ENCODE measurements around the gene TET3. TPM values are rescaled to one million over a fixed set of nuclear protein-coding genes. Genes with fewer than 3 reads are reported as not detected.

Gene TET3
- total RNA-seq, 4 donors from 2014 or later, result 52.8 to 54.8 (median 54.1) TPM

DNA sequence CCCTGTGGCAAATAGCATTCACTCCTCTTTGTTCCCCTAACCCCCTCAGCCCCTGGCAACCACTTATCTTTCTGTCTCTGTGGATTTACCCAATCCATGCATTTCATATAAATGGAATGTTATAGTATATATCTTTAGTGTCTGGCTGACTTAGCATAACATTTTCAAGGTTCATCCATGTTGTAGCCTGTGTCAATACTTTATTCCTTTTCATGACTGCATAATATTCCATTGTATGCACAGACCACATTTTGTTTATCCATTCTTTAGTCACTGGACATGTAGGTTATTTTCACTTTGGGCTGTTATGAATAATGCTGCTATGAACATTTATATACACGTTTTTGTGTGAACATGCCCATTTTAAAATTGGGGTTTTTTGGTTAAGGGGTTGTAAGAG is 42.8 kb downstream of the TET3 start:
- DNase-seq (ENCODE audit: low spot score in 2 of 2), result no peak
- TF ChIP-seq, protein P1, sequence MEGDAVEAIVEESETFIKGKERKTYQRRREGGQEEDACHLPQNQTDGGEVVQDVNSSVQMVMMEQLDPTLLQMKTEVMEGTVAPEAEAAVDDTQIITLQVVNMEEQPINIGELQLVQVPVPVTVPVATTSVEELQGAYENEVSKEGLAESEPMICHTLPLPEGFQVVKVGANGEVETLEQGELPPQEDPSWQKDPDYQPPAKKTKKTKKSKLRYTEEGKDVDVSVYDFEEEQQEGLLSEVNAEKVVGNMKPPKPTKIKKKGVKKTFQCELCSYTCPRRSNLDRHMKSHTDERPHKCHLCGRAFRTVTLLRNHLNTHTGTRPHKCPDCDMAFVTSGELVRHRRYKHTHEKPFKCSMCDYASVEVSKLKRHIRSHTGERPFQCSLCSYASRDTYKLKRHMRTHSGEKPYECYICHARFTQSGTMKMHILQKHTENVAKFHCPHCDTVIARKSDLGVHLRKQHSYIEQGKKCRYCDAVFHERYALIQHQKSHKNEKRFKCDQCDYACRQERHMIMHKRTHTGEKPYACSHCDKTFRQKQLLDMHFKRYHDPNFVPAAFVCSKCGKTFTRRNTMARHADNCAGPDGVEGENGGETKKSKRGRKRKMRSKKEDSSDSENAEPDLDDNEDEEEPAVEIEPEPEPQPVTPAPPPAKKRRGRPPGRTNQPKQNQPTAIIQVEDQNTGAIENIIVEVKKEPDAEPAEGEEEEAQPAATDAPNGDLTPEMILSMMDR (IDR thresholded peaks at IDR 0.05), result no peak
- TF ChIP-seq POLR2A (IDR thresholded peaks at IDR 0.05), result no peak
- intact Hi-C loops (cut with DNase I; ENCODE audit: low total_unique reads), result no loop called here
- H3K4me3 ChIP-seq (ENCODE audit: low read depth, poor library complexity, severe bottlenecking), result no peak overlapping the region
- WGBS, 2 donors, result 92 to 95% methylated on average over 1 of the region's 1 CpG

DNA sequence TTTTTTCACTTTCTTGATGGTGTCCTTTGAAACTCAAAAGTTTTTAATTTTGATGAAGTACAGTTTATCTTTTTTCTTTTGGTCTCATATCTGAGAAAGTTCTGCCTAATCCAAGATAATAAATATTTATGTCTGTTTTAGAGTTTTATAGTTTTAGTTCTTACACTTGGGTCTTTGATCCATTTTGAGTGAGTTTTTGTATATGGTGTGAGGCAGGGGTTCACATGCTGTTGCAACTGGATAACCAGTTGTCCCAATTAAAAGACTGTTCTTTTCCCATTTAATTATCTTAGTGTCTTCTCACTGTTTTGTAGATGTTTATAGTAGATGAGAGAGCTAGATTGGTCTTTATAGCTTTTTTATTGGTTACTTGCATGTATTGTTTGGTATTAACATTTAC is 43.6 kb downstream of the TET3 start:
- H3K4me3 ChIP-seq (ENCODE audit: low read depth, poor library complexity, severe bottlenecking), result no peak overlapping the region
- no peak for TF ChIP-seq POLR2A (IDR thresholded peaks at IDR 0.05)
- TF ChIP-seq, protein P1 (IDR thresholded peaks at IDR 0.05), result no peak
- no peak for DNase-seq (ENCODE audit: low spot score in 2 of 2)
- intact Hi-C loops (cut with DNase I; ENCODE audit: low total_unique reads), result no loop called here

DNA sequence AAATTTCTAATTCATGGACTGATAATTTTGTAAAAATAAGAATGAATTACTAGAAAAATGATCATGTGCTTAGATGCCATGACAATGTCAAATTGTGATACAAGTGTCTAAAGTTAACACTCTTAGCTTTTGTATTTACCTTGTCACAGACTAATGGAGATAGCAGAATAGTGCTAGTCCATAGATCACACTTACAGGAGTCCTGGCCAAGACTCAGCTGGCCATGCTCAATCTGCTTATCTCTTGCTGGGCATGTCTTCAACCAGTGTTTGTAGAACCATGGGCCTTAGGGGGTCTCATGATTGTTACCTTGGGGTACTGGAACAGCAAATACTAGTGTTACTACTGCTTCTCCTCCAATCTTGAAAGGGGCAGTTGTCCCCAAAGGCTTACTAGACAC is 44.0 kb downstream of the TET3 start:
- intact Hi-C loops (cut with DNase I; ENCODE audit: low total_unique reads), result no loop called here
- TF ChIP-seq, protein P1 (IDR thresholded peaks at IDR 0.05), result no peak
- no peak for TF ChIP-seq POLR2A (IDR thresholded peaks at IDR 0.05)
- DNase-seq (ENCODE audit: low spot score in 2 of 2), result no peak

DNA sequence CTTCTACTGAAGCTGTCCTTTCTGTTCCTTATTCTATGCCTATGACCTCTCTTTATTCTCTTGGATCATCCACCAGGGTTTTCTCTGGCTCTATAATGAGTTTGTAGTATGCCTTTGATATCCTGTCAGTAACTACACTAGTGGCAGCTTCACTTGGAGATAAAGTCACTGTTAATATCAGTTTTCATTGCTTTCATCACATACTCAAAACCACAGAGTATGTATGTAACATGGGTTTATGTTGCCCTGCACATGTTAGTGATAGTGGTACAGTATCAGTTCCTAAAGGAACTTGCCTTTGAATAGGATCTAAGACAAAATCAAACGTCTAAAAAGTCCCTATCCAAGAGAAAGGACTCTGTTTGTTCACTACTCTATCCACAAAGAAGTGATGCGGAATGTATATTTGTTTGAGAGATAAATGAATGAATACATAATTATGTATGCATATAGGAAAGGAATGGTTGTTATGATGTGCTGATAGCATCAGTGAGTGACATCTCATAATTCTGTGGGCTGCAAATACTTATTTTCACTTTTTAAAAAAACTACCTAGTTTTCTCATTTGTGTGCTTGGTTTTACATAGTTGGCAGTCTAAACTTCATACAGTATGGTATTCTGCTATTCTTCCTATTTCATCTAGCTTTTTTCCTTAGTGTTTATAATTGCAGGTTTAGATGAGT is 45.1 kb downstream of the TET3 start:
- TF ChIP-seq, protein P1 (IDR thresholded peaks at IDR 0.05), result no peak
- TF ChIP-seq POLR2A (IDR thresholded peaks at IDR 0.05), result no peak
- no peak overlapping the region for H3K4me3 ChIP-seq (ENCODE audit: low read depth, poor library complexity, severe bottlenecking)
- intact Hi-C loops (cut with DNase I; ENCODE audit: low total_unique reads), result no loop called here
- 64 to 74% methylated on average over 2 of the region's 2 CpGs for WGBS, 2 donors
- no peak for DNase-seq (ENCODE audit: low spot score in 2 of 2)

More for the DNA sequence above, 44.0 kb downstream of the TET3 start:
- no peak overlapping the region for H3K4me3 ChIP-seq (ENCODE audit: low read depth, poor library complexity, severe bottlenecking)

DNA sequence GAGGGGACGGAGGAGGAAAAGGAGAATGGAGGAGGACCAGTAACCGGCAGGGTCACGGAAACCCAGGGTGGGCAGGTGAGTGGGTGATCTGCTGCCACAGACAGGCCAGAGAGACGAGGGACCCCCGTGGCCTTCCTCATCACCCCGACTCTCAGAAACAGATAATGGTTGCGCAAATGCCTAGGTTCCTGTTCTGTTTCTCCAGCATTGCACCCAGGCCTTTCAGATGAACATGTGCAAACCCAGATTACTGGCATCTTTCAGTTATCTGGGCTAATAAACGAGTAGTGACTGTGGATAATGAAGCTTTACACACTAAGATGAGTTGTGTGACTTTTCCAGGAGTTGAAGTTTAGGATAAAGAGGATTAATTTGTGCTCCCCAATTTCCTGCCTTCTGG is 46.5 kb downstream of the TET3 start:
- no peak overlapping the region for H3K4me3 ChIP-seq (ENCODE audit: low read depth, poor library complexity, severe bottlenecking)
- DNase-seq (ENCODE audit: low spot score in 2 of 2), result no peak
- intact Hi-C loops (cut with DNase I; ENCODE audit: low total_unique reads), result no loop called here
- TF ChIP-seq, protein P1 (IDR thresholded peaks at IDR 0.05), result no peak
- TF ChIP-seq POLR2A (IDR thresholded peaks at IDR 0.05), result no peak
- WGBS, 2 donors, result 76 to 80% methylated on average over 8 of the region's 8 CpGs

DNA sequence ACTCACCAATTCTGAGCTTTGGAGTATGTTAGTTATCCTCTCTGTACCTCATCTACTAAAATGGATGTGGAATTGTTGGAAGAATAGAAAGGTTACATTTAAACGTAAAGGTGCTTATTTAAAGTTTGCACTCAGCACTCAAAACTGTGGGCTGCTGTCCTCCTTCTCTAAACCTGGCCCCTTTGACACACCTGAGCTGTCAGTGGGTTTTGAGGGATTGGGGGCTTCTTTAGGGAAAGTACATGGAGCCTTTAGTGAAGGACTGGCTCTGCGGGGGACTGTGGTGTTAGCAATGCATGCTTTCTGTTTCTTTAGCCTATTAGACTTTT is 47.2 kb downstream of the TET3 start:
- no peak for TF ChIP-seq POLR2A (IDR thresholded peaks at IDR 0.05)
- TF ChIP-seq, protein P1 (IDR thresholded peaks at IDR 0.05), result no peak
- DNase-seq (ENCODE audit: low spot score in 2 of 2), result no peak
- 60 to 80% methylated on average over 2 of the region's 2 CpGs for WGBS, 2 donors
- intact Hi-C loops (cut with DNase I; ENCODE audit: low total_unique reads), result no loop called here
- no peak overlapping the region for H3K4me3 ChIP-seq (ENCODE audit: low read depth, poor library complexity, severe bottlenecking)

Data from lower leg skin (tissue), 4 donors.